Measurements from ENCODE around the gene UBR7.
A peak's percentile ranks its signal among the peaks of the same experiment; 100 is the strongest.
"Not testable (repeated sequence)": the region's sequence is repeated elsewhere in the genome, so short reads cannot be mapped to it uniquely, and the experiment has no call there.

Gene UBR7, protein sequence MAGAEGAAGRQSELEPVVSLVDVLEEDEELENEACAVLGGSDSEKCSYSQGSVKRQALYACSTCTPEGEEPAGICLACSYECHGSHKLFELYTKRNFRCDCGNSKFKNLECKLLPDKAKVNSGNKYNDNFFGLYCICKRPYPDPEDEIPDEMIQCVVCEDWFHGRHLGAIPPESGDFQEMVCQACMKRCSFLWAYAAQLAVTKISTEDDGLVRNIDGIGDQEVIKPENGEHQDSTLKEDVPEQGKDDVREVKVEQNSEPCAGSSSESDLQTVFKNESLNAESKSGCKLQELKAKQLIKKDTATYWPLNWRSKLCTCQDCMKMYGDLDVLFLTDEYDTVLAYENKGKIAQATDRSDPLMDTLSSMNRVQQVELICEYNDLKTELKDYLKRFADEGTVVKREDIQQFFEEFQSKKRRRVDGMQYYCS

DNA sequence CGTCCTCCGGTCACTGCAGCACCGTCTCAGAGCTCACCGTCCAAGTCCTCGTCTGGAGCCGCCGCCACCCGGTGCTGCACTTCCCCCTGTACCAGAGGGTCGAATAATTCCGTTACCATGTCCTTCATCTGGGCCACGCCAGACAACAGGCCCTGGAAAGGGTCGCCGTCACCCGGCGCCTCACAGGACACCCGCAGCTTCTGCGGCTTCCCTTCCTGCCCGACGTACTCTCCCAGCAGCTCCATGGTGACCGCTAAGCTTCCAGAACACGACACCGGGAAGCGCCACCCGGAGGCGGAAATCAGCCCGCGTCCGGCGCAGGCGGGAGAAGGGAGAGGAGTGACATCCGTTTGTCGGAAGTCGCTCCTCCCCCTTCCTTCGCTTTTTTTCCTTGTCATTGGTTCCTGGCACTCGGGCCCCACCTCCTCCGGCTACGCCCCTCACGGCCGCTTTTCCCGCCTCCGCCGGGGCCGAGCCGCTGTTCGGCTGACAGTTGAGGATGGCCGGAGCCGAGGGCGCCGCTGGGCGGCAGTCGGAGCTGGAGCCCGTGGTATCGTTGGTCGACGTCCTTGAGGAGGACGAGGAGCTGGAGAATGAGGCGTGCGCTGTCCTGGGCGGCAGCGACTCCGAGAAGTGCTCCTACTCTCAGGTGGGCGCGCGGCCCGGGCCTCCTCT, at the start of gene UBR7, which contains the start of gene GON7:
Gene UBR7, plus strand, starts transcription at position 464 of the 675 bp plus-strand sequence. Its CDS starts 36 bp downstream, at position 500.
Gene GON7, minus strand, starts transcription at position 273 of the 675 bp plus-strand sequence. Its CDS starts 28 bp downstream, at position 245.
- DNase-seq (ENCODE audit: low spot score) = peak; percentile 76

DNA sequence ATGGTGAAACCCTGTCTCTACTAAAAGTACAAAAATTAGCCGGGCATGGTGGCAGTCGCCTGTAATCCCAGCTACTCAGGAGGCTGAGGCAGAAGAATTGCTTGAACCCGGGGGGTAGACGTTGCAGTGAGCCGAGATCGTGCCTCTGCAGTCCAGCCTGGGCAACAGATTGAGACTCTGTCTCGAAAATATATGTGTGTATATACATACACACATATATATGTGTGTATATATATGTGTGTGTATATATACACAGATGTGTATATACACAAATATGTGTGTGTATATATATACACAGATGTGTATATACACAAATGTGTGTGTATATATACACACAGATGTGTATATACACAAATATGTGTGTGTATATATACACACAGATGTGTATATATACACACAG, 48.7 kb upstream of the UBR7 start:
- not testable (repeated sequence) for DNase-seq (ENCODE audit: low spot score)

DNA sequence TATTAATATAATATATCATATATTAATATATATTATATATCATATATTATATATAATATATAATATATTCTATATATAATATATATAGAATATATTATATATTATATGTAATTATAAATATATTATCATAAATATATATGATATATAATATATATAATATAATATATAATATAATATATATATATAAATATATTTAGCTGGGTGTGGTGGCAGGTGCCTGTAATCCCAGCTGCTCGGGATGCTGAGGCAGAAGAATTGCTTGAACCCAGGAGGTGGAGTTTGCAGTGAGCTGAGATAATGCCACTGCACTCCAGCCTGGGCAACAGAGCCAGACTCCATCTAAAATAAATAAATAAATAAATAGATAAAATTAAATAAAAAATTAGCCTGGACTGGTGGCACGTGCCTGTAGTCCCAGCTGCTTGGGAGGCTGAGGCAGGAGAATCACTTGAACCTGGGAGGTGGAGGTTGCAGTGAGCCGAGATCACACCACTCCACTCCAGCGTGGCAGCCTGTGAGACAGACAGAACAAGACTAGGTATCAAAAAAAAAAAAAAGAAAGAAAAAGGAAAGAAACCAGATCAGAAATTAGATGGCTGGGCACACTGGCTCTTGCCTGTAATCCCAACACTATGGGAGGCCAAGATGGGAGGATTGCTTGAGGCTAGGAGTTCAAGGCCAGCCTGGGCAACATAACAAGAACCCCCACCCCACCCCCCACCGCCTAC, 47.3 kb upstream of the UBR7 start:
- not testable (repeated sequence) for DNase-seq (ENCODE audit: low spot score)

DNA sequence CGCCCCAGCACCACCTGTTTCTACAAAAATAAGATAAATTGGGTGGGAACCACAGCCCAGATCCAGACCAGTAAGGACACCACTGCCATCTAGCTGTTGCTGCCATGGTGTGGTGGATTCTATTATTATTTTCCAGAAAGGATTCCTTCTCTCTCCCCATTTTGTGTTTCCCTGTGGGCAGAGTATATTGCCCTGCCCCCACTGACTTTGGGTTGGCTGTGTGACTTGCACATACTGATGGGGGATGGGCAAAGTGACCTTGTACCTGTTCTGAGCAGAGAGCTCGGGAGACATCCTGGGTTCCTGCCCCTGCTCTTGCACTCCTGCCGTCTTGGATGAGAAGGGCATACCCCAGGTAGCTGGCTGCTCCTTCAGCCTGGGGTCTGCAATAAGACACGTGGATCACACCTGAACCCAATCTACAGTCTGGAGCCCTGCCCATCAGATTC, 46.7 kb upstream of the UBR7 start:
- no peak for DNase-seq (ENCODE audit: low spot score)

DNA sequence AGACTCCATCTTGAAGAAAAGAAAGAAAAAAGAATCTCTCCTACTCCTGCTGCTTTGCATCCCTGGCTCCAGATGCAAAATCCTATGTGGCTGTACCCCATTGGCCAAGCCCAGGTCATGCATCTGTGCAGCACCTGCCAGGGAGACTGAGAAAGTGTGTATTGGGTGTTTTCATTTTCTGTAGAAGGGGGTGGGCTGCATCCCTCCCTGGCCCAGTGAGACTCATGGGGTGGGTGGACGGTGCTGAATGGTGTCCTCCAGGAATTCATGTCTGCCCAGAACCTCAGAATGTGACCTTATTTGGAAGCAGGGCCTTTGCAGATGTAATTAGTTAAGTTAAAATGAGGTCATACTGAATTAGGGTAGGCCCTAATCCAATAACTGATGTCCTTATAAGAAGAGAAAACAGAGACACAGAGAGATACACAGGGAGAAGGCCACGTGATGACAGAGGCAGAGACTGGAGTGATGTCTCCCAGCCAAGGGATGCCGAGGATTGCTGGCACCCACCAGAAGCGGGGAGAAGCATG, 45.6 kb upstream of the UBR7 start:
- no peak for DNase-seq (ENCODE audit: low spot score)

DNA sequence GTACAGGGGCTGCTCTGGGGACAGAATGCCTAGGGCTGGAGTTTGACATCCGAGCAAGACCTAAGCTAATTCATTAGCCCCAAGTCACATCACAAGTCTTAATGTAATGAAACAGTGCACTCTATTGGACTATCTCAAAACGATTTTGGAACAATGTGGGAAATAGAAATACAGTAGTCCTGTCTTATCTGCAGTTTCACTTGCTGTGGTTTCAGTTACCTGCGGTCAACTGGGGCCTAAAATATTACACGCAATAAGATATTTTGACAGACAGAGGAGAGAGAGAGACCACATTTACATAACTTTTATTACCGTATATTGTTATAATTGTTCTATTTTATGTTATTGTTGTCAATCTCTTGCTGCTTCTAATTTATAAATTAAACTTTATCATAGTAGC, 43.5 kb upstream of the UBR7 start:
- DNase-seq (ENCODE audit: low spot score) = no peak

DNA sequence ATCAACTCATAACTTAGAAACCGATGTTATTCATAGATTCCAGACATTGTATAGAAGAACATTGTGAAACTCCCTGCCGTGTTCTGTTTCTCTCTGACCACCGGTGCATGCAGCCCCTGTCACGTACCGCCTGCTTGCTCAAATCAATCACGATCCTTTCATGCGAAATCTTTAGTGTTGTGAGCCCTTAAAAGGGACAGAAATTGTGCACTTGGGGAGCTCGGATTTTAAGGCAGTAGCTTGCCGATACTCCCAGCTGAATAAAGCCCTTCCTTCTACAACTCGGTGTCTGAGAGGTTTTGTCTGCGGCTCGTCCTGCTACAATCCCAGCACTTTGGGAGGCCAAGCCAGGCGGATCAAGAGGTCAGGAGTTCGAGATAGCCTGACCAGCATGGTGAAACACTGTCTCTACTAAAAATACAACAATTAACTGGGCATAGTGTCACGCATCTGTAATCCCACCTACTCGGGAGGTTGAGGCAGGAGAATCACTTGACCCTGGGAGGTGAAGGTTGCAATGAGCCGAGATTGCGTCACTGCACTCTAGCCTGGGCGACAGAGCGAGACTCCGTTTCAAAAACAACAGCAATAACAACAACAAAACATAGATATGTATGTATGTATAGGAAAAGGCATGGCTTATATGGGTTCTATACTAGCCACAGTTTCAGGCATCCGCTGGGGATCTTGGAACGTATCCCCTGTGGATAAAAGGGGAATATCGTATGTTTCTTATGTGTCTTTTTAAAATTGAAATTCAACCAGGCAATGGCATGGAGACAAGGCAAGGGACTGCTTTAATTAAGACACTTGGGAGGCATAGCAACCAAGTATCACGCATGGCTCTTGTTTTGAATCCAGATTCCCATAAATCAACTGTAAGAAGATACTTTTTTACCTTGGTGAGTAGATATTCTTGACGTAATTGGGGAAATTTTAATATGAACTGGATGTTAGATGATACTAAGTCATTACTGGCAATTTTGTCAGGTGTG, 41.5 kb upstream of the UBR7 start:
- not testable (repeated sequence) for DNase-seq (ENCODE audit: low spot score)

DNA sequence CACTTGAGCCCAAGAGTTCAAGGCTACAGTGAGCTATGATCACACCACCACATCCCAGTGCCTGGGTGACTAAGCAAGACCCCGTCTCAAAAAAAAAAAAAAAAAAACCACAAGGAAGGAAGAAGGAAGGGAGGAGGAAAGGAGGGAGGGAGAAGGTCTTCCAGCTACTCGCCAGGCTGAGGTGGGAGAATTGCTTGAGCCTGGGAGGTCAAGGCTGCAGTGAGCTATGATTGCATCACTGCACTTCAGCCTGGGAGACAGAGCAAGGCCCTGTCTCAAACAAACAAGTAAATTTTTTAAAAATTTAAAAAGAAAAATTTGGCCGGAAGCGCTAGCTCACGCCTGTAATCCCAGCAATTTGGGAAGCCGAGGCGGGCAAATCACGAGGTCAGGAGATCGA, 38.4 kb upstream of the UBR7 start:
- DNase-seq (ENCODE audit: low spot score) = not testable (repeated sequence)

DNA sequence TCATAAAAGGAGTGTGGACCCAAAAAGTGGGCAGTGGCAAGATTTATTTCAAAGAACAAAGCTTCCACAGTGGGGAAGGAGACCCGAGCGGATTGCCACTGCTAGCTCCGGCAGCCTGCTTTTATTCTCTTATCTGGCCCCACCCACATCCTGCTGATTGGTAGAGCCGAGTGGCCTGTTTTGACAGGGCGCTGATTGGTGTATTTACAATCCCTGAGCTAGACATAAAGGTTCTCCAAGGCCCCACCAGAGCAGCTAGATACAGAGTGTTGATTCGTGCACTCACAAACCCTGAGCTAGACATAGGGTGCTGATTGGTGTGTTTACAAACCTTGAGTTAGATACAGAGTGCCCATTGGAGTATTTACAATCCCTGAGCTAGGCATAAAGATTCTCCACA, 37.4 kb upstream of the UBR7 start:
- not testable (repeated sequence) for DNase-seq (ENCODE audit: low spot score)

DNA sequence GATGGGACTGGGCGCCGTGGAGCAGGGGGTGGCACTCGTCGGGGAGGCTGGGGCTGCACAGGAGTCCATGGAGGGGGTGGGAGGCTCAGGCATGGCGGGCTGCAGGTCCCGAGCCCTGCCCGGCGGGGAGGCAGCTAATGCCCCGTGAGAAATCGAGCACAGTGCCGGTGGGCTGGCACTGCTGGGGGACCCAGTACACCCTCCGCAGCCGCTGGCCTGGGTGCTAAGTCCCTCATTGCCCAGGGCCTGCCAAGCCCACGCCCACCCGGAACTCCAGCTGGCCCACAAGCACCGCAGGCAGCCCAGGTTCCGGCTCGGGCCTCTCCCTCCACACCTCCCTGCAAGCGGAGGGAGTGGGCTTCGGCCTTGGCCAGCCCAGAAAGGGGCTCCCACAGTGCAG, 36.9 kb upstream of the UBR7 start:
- DNase-seq (ENCODE audit: low spot score) = not testable (repeated sequence)

DNA sequence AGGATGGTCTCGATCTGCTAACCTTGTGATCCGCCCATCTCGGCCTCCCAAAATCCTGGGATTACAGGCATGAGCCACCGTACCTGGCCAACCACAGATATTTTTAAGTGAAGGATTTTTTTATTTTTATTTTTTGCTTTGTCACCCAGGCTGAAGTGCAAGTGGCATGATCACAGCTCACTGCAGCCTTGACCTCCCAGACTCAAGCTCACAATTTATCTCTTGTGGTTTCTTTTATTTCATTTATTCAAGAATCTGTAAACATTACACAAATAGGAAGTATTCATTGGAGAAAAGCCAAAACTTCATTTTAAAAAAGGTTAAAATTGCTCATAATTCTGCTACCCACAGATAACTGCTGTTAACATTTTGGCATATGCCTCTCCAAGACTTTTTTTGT, 35.7 kb upstream of the UBR7 start:
- no peak for DNase-seq (ENCODE audit: low spot score)

DNA sequence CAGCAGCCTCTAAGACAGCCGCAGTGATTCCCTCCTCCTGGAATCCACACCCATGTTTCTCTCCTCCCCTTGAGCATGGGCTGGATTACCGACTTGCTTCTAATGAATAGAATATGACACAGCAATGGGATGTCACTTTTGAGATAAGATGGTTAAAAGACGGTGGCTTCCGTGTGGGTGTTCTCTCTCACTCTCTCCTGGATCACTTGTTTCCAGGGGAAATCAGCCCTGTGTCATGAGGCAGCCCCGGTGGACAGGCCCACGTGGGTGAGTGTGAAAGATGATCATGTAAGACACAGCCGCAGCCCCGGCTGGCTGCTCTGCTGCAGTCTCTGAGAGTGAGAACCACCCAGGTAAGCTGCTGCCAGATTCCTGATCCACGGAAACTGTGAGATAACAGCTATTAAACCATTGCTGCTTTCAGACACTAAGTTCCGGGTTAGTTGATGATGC, 33.1 kb upstream of the UBR7 start:
- no peak for DNase-seq (ENCODE audit: low spot score)

DNA sequence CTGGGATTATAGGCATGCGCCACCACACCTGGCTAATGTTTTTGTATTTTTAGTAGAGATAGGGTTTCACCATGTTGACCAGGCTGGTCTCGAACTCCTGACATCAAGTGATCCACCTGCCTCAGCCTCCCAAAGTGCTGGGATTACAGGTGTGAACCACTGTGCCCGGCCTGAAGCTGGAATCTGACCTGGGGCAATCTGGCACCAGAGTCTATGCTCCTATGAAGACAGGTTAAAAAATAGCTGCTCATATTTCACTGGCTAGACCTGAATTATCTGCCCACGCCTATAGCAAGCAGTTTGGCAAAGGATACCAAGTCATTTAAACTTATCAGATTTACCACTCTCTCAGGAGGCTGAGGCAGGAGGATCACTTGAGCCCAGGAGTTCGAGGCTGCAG, 32.3 kb upstream of the UBR7 start:
- not testable (repeated sequence) for DNase-seq (ENCODE audit: low spot score)

DNA sequence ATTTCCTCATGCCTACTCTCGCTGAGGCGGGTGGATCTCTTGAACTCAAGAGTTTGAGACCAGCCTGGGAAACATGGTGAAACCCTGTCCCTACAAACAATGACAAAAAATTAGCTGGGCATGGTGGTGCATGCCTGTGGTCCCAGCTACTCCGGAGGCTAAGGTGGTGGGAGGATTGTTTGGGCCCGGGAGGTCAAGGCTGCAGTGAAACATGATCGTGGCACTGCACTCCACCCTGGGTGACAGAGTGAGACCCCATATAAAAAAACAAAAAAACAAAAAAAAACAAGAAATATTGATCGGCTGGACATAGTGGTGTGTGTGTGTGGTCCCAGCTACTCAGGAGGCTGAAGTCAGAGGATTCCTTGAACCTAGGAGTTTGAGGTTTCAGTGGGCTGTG, 31.6 kb upstream of the UBR7 start:
- DNase-seq (ENCODE audit: low spot score) = no peak

DNA sequence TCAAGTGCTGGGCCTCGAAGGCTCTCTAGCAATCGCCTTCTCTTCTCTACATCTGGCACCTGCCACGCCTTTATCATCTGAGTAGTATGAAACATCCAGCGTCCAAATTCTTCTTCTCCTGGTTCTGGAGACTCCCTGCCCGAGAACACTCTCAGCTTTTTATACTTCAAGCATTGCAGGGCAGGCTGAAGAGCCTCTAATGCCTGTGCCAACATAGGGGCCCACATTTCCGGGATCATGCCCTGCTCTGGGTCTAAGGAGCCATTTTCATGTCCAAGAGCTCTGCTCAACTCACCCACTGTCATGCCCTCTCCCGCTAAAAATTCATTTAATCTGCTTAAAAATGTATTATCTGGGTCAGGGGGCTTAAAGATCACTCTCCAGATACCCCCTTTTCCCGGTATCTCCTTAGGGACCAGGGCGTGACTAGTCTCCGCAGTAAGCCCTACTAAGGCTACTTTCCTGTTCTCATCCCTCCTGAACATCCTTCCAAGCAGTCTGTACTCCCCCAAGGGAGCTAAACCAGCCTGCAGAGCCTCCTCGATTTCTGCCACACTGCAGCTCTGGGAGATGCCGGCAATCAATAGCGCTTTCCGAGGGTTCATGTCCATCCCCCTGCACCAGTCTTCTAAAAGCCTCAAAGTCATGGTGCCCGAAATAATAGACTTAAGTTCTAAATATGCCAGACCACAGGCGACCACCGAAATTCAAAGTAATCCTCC, 23.3 kb upstream of the UBR7 start:
- no peak for DNase-seq (ENCODE audit: low spot score)

DNA sequence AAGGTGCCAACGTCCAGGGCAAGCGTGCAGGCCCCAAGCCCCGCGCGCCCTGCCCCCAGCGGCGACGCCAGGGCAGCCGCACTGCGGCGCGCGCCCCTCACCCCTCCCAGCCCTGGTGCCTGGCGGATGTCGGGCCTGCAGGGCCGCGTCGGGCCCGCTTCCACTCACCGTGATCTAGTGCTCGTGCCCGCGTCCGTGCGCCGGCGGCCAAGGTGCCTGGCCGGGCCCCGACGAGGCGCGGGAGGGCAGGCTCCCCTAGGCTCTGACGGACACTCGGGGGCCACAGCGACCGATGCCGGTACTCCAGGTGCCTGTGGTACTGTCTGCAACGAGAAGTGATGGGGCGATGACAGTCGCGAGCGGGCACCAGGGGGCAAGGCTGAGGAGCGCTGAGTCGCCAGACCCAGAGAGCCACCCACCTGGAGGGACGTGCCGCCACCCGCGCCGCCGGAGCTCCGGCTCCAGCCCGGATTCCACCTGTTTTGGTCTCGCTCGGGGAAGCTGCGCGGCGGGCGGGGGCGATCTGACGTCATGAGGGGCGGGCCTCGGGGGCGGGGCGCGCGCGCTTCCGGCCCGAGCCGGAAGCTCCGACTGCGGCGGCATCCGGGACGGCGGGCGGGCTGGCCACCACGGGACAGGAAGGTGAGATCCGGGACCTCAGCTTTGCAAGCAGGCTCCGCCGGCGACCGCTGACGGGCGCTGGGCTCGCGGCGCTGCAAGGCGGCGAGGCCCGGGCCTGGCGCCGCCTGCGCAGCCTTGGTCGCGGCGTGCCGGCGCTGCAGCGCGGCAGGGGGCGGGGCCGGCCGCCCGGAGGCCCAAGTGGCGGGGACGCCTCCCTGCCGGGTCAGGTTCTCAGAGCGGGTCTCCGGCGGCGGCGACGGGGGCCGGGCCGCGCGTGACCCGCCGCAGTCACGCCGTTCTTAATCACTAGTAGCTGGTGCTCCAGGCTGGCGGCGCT, 22.4 kb upstream of the UBR7 start, which contains the start of the genes LYSET and MOAP1:
Gene LYSET, plus strand, starts transcription at position 927 of the 958 bp plus-strand sequence. CDS start 89 bp downstream, outside the sequence.
Gene MOAP1, minus strand, starts transcription at position 507 of the 958 bp plus-strand sequence. CDS start 655 bp downstream, outside the sequence.
- peak; percentile 69 for DNase-seq (ENCODE audit: low spot score)

DNA sequence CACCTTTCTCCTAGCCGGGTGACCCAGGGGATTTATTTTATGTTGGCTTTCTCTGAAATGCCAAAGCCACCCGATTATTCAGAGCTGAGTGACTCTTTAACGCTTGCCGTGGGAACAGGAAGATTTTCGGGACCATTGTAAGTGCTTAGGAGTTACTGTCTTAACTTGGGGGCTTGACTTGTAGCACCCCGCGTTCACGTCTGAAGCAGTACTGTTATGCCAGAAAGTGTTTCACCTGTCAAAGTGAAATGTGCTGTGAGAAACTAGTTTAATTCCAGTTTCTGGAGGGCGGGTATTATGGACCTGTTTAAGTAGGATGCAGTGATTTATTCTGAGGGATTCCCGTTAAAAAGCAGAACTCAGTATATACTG, 21.7 kb upstream of the UBR7 start:
- no peak for DNase-seq (ENCODE audit: low spot score)

DNA sequence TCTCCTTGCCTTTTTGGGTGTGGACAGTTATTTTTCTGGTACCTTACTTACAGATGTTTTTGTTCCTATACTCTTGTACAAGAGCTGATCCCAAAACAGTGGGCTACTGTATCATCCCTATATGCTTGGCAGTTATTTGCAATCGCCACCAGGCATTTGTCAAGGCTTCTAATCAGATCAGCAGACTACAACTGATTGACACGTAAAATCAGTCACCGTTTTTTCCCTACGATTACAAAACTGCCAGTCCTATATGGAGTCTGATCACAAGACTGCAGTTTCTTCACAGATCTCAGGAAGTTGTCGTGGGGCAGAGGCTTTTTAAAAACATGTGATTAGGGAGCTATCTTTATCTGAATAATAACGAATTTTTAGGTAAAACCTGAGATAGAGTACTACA, 20.6 kb upstream of the UBR7 start:
- DNase-seq (ENCODE audit: low spot score) = no peak

DNA sequence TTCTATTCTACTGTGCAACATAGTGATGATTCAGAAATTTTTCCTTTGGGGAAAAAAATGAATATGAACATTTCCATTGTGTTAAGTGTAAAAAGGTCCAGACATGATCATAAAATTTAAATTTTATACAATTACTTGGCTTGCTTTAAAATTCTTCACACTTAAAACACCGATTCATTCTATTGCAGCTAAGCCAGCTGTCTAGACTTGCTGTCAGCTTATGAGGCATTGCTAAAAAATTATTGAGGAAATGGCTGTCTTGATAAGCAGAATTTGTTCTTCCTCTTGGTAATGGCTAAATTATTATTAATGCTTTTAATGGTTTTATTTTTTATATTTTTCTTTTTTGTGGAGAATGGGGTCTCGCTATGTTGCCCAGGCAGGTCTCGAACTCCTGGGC, 20.1 kb upstream of the UBR7 start:
- DNase-seq (ENCODE audit: low spot score) = no peak
